Measurements from ENCODE around the gene C1orf74. TPM values are rescaled to one million over a fixed set of nuclear protein-coding genes. Genes with fewer than 3 reads are reported as not detected.
"Not testable (repeated sequence)": the region's sequence is repeated elsewhere in the genome, so short reads cannot be mapped to it uniquely, and the experiment has no call there.

Gene C1orf74
- polyA plus RNA-seq, 1 experiment: 1.3 TPM

DNA sequence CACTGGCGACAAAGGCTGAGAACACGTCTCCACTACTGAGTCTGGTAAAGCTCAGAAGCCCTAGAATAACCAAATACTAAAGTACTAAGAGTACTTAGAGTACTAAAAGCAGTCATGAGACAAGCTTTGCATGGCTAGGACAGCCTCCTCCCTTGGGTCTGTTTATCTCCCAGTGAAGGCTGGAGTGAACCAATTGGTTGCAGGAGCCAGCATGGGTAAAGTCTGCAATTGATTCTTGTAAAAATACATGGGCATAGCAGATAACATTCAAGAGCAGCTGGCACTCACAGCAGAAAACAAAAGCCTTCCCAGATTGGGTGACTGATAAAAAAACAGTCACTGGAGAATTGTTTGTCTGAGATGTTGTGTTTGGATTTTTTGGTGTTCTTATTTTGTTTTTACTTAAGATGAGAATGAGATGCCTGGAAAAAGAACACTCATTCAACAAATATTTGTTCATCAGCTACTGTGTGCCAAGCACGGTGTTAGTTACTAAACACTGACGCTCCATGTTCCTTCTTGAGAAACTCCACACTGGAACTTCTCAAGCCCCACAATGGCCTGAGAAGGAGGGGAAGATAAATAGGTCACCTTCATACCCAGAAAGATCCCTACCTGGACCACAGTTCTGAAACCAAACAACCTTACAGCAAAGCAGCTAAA lies 17.9 kb upstream of the C1orf74 start:
- no peaks in the 10 kb centered on the region; the same call in 1 of the 2 replicates for H3K27me3 ChIP-seq (ENCODE audit: control insufficient read depth, insufficient read depth, low read length)
- ChIA-PET CTCF (interaction anchor here (1.0 kb wide), 1 partner anchor 11 kb away, joined by 3 read pairs; no protein-coding TSS in a partner anchor), POLR2A (no interaction called here)
- DNase-seq (ENCODE audit: low read depth): no peak
- TF ChIP-seq, protein P1, sequence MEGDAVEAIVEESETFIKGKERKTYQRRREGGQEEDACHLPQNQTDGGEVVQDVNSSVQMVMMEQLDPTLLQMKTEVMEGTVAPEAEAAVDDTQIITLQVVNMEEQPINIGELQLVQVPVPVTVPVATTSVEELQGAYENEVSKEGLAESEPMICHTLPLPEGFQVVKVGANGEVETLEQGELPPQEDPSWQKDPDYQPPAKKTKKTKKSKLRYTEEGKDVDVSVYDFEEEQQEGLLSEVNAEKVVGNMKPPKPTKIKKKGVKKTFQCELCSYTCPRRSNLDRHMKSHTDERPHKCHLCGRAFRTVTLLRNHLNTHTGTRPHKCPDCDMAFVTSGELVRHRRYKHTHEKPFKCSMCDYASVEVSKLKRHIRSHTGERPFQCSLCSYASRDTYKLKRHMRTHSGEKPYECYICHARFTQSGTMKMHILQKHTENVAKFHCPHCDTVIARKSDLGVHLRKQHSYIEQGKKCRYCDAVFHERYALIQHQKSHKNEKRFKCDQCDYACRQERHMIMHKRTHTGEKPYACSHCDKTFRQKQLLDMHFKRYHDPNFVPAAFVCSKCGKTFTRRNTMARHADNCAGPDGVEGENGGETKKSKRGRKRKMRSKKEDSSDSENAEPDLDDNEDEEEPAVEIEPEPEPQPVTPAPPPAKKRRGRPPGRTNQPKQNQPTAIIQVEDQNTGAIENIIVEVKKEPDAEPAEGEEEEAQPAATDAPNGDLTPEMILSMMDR (IDR thresholded peaks at IDR 0.05; ENCODE audit: insufficient read depth, low read depth, low read length): no peak
- no peaks in the 10 kb centered on the region for H3K36me3 ChIP-seq (ENCODE audit: control insufficient read depth, insufficient read depth, low read length)
- no peak overlapping the region for H3K4me3 ChIP-seq (ENCODE audit: low read depth, low read length)

DNA sequence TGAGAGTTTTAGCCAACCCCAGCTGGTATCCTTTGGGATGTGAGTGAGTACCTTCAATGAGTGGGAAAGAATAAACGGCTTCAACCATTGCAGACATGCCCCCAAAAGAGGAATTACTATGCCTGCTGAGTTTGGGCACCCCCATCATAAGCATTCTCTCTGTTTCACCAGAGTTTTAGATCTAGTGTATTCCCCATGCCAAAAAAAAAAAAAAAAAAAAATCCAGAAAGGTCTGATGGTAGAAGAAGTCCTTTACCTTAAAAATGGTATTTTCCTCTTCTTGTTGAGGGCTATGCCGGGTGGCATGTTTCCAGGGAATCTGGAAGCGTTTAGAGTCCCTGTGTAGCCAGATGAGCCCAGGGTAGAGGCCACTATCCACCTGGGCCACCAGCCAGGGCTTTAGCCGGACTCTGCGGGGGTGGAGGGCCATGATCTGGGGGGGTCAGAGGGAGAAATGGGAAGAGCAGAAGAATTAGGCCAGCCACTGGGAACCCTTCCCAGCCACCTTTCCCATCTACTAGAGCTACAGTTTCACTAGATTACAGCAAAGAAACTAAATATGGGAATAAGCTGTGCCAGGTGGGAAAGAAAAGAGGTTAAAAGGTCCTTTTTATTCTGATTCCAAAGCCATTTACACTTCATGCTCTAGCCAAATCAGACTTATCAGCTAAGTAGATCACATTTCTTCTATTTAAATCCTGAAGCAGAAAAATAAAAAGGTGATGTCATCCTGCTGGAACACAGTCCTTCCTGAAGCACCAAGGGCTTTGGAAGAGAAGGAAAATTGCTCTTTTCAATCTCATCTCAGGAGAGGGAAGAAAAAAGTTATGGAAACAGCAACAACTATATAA lies 16.9 kb upstream of the C1orf74 start:
- no peak overlapping the region for H3K4me3 ChIP-seq (ENCODE audit: low read depth, low read length)
- no peaks in the 10 kb centered on the region for H3K36me3 ChIP-seq (ENCODE audit: control insufficient read depth, insufficient read depth, low read length)
- no peak for DNase-seq (ENCODE audit: low read depth)
- ChIA-PET POLR2A (no interaction called here), CTCF (interaction anchor here (0.7 to 1.9 kb wide), 3 partner anchors 11 to 22 kb away, joined by 3 to 14 read pairs (median 6); no protein-coding TSS in a partner anchor)
- TF ChIP-seq, protein P1 (IDR thresholded peaks at IDR 0.05; ENCODE audit: insufficient read depth, low read depth, low read length): no peak
- H3K27me3 ChIP-seq (ENCODE audit: control insufficient read depth, insufficient read depth, low read length): no peaks in the 10 kb centered on the region; the same call in 1 of the 2 replicates

DNA sequence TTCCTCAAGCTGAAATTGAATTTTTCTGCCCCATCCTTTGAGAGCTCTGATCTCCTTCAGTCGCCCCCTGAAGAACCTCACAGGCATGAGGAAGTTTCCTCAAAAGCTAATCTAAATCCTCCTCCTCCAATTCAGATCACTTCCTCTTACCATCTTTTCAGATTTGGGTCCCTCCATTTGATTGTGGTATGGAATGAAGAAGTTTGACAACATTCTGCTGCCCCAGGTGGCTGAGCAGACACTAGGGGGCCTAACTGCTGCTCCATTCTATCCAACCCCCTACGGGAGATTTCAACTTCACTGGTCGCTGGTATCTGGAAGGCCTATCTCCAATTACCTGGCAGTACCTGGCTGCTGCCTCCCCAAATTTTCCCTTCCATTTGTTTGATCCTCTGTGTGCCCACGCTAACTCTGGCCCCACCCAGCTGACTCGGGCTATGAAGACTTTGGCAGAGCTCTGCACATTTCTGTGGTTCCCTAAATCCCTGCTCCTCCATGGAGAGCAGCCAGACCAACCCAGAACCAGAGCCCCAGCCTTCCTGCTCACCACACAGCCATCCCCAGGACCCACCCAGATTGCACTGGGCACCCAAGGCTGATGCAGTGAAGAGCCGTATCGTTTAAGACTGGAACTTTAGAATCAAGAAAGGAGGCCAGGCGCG lies 13.8 kb upstream of the C1orf74 start:
- TF ChIP-seq, protein P1 (IDR thresholded peaks at IDR 0.05; ENCODE audit: insufficient read depth, low read depth, low read length): no peak; the same call in 1 of the 2 replicates
- H3K36me3 ChIP-seq (ENCODE audit: control insufficient read depth, insufficient read depth, low read length): no peaks in the 10 kb centered on the region
- DNase-seq (ENCODE audit: low read depth): no peak
- no peak overlapping the region for H3K4me3 ChIP-seq (ENCODE audit: low read depth, low read length)
- H3K27me3 ChIP-seq (ENCODE audit: control insufficient read depth, insufficient read depth, low read length): peaks cover 5% of the 10 kb centered on the region
- CTCF ChIA-PET: interaction anchor here (1.0 to 1.8 kb wide), 2 partner anchors 14 to 25 kb away, joined by 3 to 7 read pairs; partner anchors contain the start of gene C1orf74
- POLR2A ChIA-PET: no interaction called here

DNA sequence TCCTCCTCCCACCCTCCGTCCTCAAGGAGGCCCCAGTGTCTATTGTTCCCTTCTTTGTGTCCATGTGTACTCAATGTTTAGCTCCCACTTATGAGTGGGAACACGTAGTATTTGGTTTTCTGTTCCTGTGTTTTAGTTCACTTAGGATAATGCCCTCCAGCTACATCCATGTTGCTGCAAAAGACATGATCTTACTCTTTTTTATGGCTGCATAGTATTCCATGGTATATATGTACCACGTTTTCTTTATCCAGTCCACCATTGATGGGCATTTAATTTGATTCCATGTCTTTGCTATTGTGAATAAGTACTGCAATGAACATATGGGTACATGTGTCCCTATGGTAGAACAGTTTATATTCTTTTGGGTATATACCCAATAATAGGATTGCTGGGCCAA lies 9.4 kb upstream of the C1orf74 start:
- CTCF ChIA-PET: interaction anchor here (1.0 kb wide), 1 partner anchor 30 kb away, joined by 4 read pairs; no protein-coding TSS in a partner anchor
- H3K36me3 ChIP-seq (ENCODE audit: control insufficient read depth, insufficient read depth, low read length); H3K4me3 ChIP-seq (ENCODE audit: low read depth, low read length); H3K27me3 ChIP-seq (ENCODE audit: control insufficient read depth, insufficient read depth, low read length); POLR2A ChIA-PET; DNase-seq (ENCODE audit: low read depth): not testable (repeated sequence)

DNA sequence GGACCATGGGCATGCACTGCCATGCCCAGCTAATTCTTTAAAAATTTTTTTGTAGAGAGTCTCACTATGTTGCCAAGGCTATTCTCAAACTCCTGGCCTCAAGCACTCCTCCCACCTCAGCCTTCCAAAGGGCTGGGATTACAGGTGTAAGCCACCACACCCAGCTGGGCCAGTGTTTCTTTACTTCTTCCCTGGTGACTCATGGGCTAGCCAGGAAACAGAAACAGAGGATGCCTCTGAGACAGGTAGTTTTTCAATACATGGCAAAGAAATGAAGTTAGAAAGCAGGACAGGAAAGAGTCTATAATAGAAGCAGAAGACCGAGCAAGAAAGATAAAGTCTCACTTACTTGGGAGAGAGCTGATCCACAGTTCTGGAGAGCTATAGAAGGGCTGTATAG lies 7.6 kb upstream of the C1orf74 start:
- ChIA-PET POLR2A (no interaction called here), CTCF (interaction anchor here (1.3 kb wide), 1 partner anchor 27 kb away, joined by 3 read pairs; no protein-coding TSS in a partner anchor)
- TF ChIP-seq, protein P1 (IDR thresholded peaks at IDR 0.05; ENCODE audit: insufficient read depth, low read depth, low read length): no peak
- DNase-seq (ENCODE audit: low read depth): no peak
- H3K27me3 ChIP-seq (ENCODE audit: control insufficient read depth, insufficient read depth, low read length): peaks cover 8% of the 10 kb centered on the region
- H3K4me3 ChIP-seq (ENCODE audit: low read depth, low read length): no peak overlapping the region
- no peaks in the 10 kb centered on the region for H3K36me3 ChIP-seq (ENCODE audit: control insufficient read depth, insufficient read depth, low read length)
